Measurements from ENCODE around the gene D2HGDH.

GRCh38 chr2:241738040-241738686, 3.7 kb downstream of the D2HGDH start:
- TF ChIP-seq CTCF (IDR thresholded peaks at IDR 0.05): no peak
- no peak for TF ChIP-seq POLR2A (IDR thresholded peaks at IDR 0.05)

Data from sigmoid colon (tissue), 3 donors.